BLaER1 treated with 17β-estradiol and CSF1 and Interleukin-3, amounts not matched to agents 10 nM and 100 nM (cell line): ENCODE data around the gene CALHM5.
A peak's percentile ranks its signal among the peaks of the same experiment; 100 is the strongest.

Experiments
- H3K27ac ChIP-seq, 11 experiments: shearing (Covaris generic); formaldehyde crosslinking; 2 replicates each; pipeline ENCODE4 v1.8.1; 2022
- H3K27me3 ChIP-seq, 11 experiments: shearing (Covaris generic); formaldehyde crosslinking; 2 replicates each; pipeline ENCODE4 v1.8.1; 2022
- H3K36me3 ChIP-seq, 11 experiments: shearing (Covaris generic); formaldehyde crosslinking; 2 replicates each; pipeline ENCODE4 v1.8.1; 2022
- H3K4me1 ChIP-seq, 10 experiments: shearing (Covaris generic); formaldehyde crosslinking; 2 replicates each; pipeline ENCODE4 v1.8.1; 2022
- H3K4me2 ChIP-seq, 11 experiments: shearing (Covaris generic); formaldehyde crosslinking; 2 replicates each; pipeline ENCODE4 v1.8.1; 2022
- H3K4me3 ChIP-seq, 10 experiments: shearing (Covaris generic); formaldehyde crosslinking; 2 replicates each; pipeline ENCODE4 v1.8.1; 2022
- H3K9ac ChIP-seq, 11 experiments: shearing (Covaris generic); formaldehyde crosslinking; 2 replicates each; pipeline ENCODE4 v1.8.1; 2022
- H3K9me3 ChIP-seq, 11 experiments: shearing (Covaris generic); formaldehyde crosslinking; replicated peaks in 1 of 11; 2 replicates each; pipeline ENCODE4 v1.8.1; 2022
- H4K20me1 ChIP-seq, 11 experiments: shearing (Covaris generic); formaldehyde crosslinking; 2 replicates each; pipeline ENCODE4 v1.8.1; 2022
- Cebpa-rat ChIP-seq, 11 experiments: shearing (Covaris generic); IDR thresholded peaks; 2 replicates each; pipeline ENCODE4 v1.8.1; 2022

Gene CALHM5

GRCh38 chr6:116553451-116553850, 42.0 kb downstream of the CALHM5 start, which contains the start of gene CALHM4:
TSS of gene CALHM4 (plus strand) at chr6:116553751. CDS start at chr6:116553794, 43 bp downstream.
- Histone ChIP-seq H3K4me2 (no peak within 1 kb of the TSS), H3K36me3 (no peaks in the 10 kb centered on the region), H3K27ac (no peak within 1 kb of the TSS), H3K9me3 (no peaks in the 10 kb centered on the region), H3K9ac (no peak within 1 kb of the TSS), H3K4me1 (no peaks in the 10 kb centered on the region), H3K4me3 (no peak within 1 kb of the TSS), H4K20me1 (no peaks in the 10 kb centered on the region), H3K27me3 (no peaks in the 10 kb centered on the region)
- TF ChIP-seq Cebpa-rat (IDR thresholded peaks at IDR 0.05), result no peak

GRCh38 chr6:116556065-116556464, 44.6 kb downstream of the CALHM5 start:
- no peak overlapping the region for H3K4me2 ChIP-seq

GRCh38 chr6:116556814-116557415, 45.5 kb downstream of the CALHM5 start:
- Histone ChIP-seq H3K4me2 (no peak overlapping the region), H4K20me1 (no peaks in the 10 kb centered on the region), H3K27me3 (no peaks in the 10 kb centered on the region), H3K4me1 (no peaks in the 10 kb centered on the region), H3K36me3 (no peaks in the 10 kb centered on the region), H3K27ac (no peak overlapping the region), H3K9ac (no peak overlapping the region), H3K4me3 (no peak overlapping the region), H3K9me3 (no peaks in the 10 kb centered on the region)
- no peak for TF ChIP-seq Cebpa-rat (IDR thresholded peaks at IDR 0.05)

More at GRCh38 chr6:116556065-116556464, 44.6 kb downstream of the CALHM5 start:
- Histone ChIP-seq H3K27ac (no peak overlapping the region), H3K36me3 (no peaks in the 10 kb centered on the region), H3K9me3 (no peaks in the 10 kb centered on the region), H3K4me1 (no peaks in the 10 kb centered on the region), H3K4me3 (no peak overlapping the region), H4K20me1 (no peaks in the 10 kb centered on the region), H3K9ac (no peak overlapping the region), H3K27me3 (no peaks in the 10 kb centered on the region)
- no peak for TF ChIP-seq Cebpa-rat (IDR thresholded peaks at IDR 0.05)

GRCh38 chr6:116557893-116558292, 46.5 kb downstream of the CALHM5 start:
- no peak for TF ChIP-seq Cebpa-rat (IDR thresholded peaks at IDR 0.05)
- no peak overlapping the region for H3K4me3 ChIP-seq

GRCh38 chr6:116560130-116560529, 48.7 kb downstream of the CALHM5 start:
- Histone ChIP-seq H3K27me3 (peaks cover 0 to 6% (median 4%) of the 10 kb centered on the region in 11 experiments; a peak in 12 of 22 replicates), H3K36me3 (no peaks in the 10 kb centered on the region), H3K4me2 (no peak overlapping the region), H3K27ac (no peak overlapping the region), H3K9ac (no peak overlapping the region), H3K4me3 (no peak overlapping the region), H4K20me1 (no peaks in the 10 kb centered on the region), H3K9me3 (no peaks in the 10 kb centered on the region), H3K4me1 (no peaks in the 10 kb centered on the region)
- TF ChIP-seq Cebpa-rat (IDR thresholded peaks at IDR 0.05), result no peak

More at GRCh38 chr6:116557893-116558292, 46.5 kb downstream of the CALHM5 start:
- H3K36me3 ChIP-seq, result no peaks in the 10 kb centered on the region
- no peaks in the 10 kb centered on the region for H3K27me3 ChIP-seq
- H3K4me1 ChIP-seq, result no peaks in the 10 kb centered on the region
- no peaks in the 10 kb centered on the region for H4K20me1 ChIP-seq
- H3K27ac ChIP-seq, result no peak overlapping the region
- no peak overlapping the region for H3K4me2 ChIP-seq
- H3K9ac ChIP-seq, result no peak overlapping the region
- H3K9me3 ChIP-seq, result no peaks in the 10 kb centered on the region

GRCh38 chr6:116561377-116562018, 50.1 kb downstream of the CALHM5 start:
- H3K27ac ChIP-seq, result no peak overlapping the region
- H3K36me3 ChIP-seq, result no peaks in the 10 kb centered on the region
- H3K4me3 ChIP-seq, result no peak overlapping the region
- 0 out of 22 replicates have a peak overlapping the region, but pooled peaks of 1 of the 11 experiments have one; percentile 31 for H3K9ac ChIP-seq
- no peaks in the 10 kb centered on the region for H3K4me1 ChIP-seq
- no peak overlapping the region for H3K4me2 ChIP-seq
- TF ChIP-seq Cebpa-rat (IDR thresholded peaks at IDR 0.05), result no peak
- H3K9me3 ChIP-seq, result peaks cover 0 to under 1% (median 0%) of the 10 kb centered on the region in 11 experiments; a peak in 1 of 22 replicates
- H3K27me3 ChIP-seq, result peaks cover 0 to 14% (median 9%) of the 10 kb centered on the region in 11 experiments; a peak in 12 of 22 replicates
- H4K20me1 ChIP-seq, result no peaks in the 10 kb centered on the region

GRCh38 chr6:116562019-116562403, 50.6 kb downstream of the CALHM5 start:
- H3K9me3 ChIP-seq, result peaks cover 0 to 6% (median 0%) of the 10 kb centered on the region in 11 experiments; a peak in 4 of 22 replicates
- peak overlapping the region in 2 of 11 experiments; percentile 6 to 31; a peak in 1 of 22 replicates for H3K9ac ChIP-seq
- no peak overlapping the region for H3K27ac ChIP-seq
- H3K4me2 ChIP-seq, result no peak overlapping the region
- peaks cover 0 to 14% (median 9%) of the 10 kb centered on the region in 11 experiments; a peak in 12 of 22 replicates for H3K27me3 ChIP-seq
- H3K4me1 ChIP-seq, result no peaks in the 10 kb centered on the region
- no peak overlapping the region for H3K4me3 ChIP-seq
- TF ChIP-seq Cebpa-rat (IDR thresholded peaks at IDR 0.05), result no peak
- no peaks in the 10 kb centered on the region for H3K36me3 ChIP-seq
- no peaks in the 10 kb centered on the region for H4K20me1 ChIP-seq

- no peak overlapping the region for H3K4me2 ChIP-seq
- peaks cover 0 to 9% (median 0%) of the 10 kb centered on the region in 11 experiments; a peak in 4 of 22 replicates for H3K9me3 ChIP-seq
- TF ChIP-seq Cebpa-rat (IDR thresholded peaks at IDR 0.05), result no peak
- no peak overlapping the region for H3K4me3 ChIP-seq
- no peaks in the 10 kb centered on the region for H3K36me3 ChIP-seq
- H4K20me1 ChIP-seq, result no peaks in the 10 kb centered on the region
- peaks cover 0 to 14% (median 9%) of the 10 kb centered on the region in 11 experiments; a peak in 12 of 22 replicates for H3K27me3 ChIP-seq
- peaks cover 0 to under 1% (median 0%) of the 10 kb centered on the region in 10 experiments; a peak in 6 of 20 replicates for H3K4me1 ChIP-seq
- H3K9ac ChIP-seq, result peak overlapping the region in 2 of 11 experiments; percentile 6 to 10; a peak in 1 of 22 replicates
- H3K27ac ChIP-seq, result no peak overlapping the region
Measured at GRCh38 chr6:116562614-116563013, 51.2 kb downstream of the CALHM5 start.

- peaks cover 0 to 14% (median 9%) of the 10 kb centered on the region in 11 experiments; a peak in 12 of 22 replicates for H3K27me3 ChIP-seq
- H3K9ac ChIP-seq, result no peak overlapping the region
- no peak overlapping the region for H3K27ac ChIP-seq
- peaks cover 0 to 9% (median 0%) of the 10 kb centered on the region in 11 experiments; a peak in 4 of 22 replicates for H3K9me3 ChIP-seq
- peaks cover 2 to 13% (median 9%) of the 10 kb centered on the region in 10 experiments for H3K4me1 ChIP-seq
- no peak overlapping the region for H3K4me3 ChIP-seq
- H3K36me3 ChIP-seq, result no peaks in the 10 kb centered on the region
- H4K20me1 ChIP-seq, result no peaks in the 10 kb centered on the region
- no peak for TF ChIP-seq Cebpa-rat (IDR thresholded peaks at IDR 0.05)
- no peak overlapping the region for H3K4me2 ChIP-seq
Measured at GRCh38 chr6:116563830-116564229, 52.4 kb downstream of the CALHM5 start.
